Measurements from ENCODE around the gene C11orf21.

DNA sequence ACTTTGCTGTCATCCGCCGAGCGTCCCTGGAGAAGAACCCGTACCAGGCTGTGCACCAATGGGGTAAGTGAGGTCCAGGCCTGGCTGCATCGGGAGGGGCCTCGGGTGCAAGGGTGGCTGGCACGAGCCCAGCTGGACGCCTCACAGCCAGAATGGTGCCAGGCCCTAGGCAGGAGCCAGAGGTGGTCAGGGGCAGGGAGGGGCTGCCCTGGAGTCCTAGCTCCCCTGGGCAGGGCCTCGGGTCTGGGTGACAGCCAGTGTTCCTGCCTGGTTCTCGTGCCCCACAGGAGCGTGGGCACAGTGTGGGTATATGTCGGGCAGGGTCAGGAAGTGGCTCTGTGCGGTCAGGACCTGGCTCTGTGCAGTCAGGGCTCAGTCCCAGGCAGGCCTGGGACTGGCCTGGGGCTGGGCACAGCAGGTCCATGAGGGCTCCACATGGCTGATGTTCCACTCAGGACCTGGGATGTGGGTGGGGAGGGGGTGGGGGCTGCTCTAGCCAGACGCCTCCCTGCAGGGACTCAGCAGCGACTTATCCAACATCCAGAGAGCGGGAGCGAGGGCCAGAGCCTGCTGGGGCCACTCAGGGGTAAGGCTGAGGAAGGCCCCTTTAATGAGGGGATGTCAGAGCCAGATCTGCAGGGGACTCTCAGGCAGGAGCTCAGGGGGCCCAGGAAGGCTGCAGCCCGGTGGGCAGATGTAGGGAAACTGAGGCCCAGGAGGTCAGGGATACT lies 1.3 kb upstream of the C11orf21 start:
- TF ChIP-seq EP300 (IDR thresholded peaks at IDR 0.05; ENCODE audit: borderline replicate concordance in 1 of 2, low read depth in 1 of 2, low read length in 1 of 2) (no peak), POLR2AphosphoS5 (IDR thresholded peaks at IDR 0.05; ENCODE audit: low read depth, low read length) (no peak)
